Activated CD4-positive, alpha-beta T cell treated with anti-CD3 and anti-CD28 coated beads, Interleukin-10, Interleukin-2, amounts not matched to agents 100 ng/mL and 50 ng/mL, durations not matched to agents 16 hours and 8 hours (primary cell): ENCODE results near the gene LRIG3.

Experiments
- DNase-seq: peaks from one replicate; pipeline ENCODE4 v3.0.0-alpha.2; 2020

LRIG3 gene

DNA sequence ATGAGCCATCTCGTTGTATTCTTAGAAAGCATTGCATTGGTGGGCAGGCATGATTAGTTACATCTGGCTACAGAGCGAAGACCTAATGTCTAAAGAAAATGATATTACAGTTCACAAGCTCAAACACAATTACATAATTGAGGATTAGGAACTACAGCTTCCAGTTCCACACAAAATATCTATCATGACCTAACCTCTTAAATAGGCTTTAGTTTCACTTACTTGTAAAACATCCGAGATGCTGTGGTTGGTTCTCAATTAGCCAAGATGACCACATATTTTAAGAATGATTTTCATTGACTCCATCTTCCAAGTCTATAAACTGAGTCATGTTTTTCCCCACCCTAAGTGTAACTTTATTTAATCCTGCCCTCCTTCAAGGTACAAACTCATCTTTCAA is 69.5 kb downstream of the LRIG3 start:
- DNase-seq: no peak

DNA sequence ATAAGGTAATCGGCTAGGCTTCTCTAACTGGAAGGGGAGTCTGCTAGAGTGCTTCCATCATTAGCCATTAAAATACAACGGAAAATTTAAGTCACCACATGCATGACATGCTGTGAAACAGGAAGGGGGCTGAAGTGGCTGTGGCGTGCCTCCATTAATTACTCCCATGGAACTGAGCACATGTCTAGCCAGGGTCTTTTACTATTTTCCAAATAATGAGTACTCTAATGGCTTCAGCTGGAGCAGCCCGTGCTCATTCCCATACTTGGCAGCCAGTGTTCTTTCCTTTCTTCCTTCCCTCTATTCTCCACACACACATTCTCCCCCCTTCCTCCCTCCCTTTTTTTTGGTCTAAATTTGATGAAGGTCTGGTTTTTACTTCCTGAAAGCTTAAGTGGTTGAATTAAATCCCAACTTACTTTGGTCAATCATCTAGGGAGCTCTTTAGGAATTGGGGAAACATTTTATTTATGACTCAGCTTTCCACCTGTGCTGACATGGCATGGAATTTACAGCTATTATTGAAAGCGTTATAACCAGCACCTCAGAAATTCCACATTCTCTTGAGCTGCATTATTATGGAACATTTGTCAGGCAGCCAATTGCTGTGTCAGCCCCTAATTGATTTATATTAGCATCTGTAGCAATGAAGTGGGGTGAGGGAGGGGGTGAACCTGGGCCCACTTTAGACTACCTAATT is 72.3 kb downstream of the LRIG3 start:
- no peak for DNase-seq

DNA sequence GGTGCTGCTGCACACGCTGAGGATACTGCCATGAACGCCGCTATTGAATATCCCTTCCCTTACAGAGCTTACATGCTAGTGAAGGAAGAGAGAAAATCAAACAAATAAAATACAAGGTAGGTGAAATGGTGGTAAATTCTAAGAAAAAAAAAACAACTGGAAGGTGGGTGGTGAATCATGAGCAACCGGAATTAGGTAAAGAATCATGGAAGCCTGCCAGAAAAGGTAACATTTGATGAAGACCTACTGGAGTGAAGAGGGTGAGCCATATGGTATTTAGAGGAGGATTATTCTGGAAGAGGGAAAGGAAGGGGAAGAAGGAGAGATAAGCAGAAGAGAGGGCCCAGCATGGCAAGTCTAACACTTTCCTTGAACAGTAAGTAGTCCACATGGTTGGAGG is 76.1 kb downstream of the LRIG3 start:
- no peak for DNase-seq

DNA sequence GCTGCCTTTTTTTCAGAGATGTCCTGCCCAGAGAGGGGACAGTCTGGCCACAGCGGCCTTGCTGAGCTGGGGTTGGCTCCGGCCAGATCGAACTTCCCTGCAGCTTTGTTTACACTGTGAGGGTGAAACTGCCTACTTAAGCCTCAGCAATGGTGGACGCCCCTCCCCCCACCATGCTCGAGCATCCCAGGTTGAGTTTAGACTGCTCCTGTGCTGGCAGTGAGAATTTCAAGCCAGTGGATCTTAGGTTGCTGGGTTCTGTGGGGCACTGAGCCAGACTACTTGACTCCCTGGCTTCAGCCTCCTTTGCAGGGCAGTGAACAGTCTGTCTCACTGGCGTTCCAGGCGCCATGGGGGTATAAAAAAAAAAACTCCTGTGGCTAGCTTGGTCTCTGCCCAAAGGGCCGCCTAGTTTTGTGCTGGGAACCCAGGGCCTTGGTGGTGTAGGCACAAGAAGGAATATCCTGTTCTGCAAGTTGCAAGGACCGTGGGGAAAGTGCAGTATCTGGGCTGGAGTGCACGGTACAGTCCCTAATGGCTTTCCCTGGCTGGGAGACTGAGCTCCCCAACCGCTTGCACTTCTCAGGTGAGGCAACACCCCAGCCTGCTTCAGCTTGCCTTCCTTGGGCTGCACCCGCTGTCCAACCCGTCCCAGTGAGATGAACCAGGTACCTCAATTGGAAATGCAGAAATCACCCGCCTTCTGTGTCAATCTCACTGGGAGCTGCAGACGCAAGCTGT is 79.1 kb downstream of the LRIG3 start:
- no peak for DNase-seq

DNA sequence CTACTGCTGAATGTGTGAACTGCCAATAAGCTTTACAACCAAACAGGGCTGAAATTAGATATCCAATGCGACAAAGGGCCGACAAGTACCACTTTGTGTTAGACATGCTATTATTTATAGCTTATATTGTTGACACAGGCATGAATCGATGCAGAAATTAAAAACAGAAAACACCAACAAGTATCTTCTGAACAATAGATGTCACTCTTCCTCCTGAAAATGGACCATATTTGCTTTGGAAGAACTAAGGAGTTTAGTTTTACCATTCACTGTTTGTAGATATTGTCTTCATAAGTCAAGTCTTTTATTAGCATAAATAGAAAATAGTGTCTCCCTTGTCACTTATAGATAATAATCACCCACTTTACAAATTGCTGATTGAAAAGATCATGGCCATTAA is 86.5 kb downstream of the LRIG3 start:
- DNase-seq: no peak

DNA sequence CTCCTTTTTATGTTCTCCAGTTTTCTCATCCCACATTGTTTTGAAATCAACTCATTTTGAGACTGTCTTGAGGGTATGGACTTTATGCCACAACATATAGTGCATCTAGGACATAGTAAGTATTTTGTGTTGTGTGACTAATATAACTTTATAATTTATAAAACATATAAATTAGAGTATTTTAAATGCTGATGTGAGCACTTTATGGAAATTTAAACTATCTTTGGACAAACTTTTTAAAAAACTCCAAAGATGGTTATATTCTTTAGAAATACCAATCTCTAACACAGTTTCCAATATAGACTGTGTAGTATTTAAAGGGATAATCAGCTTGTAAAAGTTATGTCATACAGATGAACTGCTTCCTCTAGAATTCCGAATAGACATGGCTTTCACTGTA is 87.4 kb downstream of the LRIG3 start:
- no peak for DNase-seq
